Measurements from ENCODE around the gene GHR. TPM values are rescaled to one million over a fixed set of nuclear protein-coding genes. Genes with fewer than 3 reads are reported as not detected.
"Not testable (repeated sequence)": the region's sequence is repeated elsewhere in the genome, so short reads cannot be mapped to it uniquely, and the experiment has no call there.

Gene GHR
- total RNA-seq, 6 donors from 2014 or later: 3.0 to 7.4 (median 4.2) TPM

DNA sequence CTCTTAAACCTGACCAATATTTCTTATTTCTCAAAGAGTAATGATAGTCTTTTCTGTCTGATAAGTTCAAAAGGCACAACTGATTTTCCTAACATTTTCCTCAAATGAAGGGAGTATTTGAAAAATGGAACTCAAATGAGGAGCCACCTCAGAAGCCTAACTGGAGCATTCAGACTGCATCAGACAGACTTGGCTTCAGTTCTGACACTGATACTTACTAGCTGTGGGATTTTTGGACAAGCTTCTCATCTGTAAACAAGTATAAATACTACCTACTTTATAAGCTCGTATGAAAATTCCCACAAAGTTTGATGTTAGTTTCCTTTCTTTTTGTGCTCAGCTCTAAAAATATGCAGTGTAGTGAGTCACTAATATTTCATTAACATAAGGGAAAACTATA, 225.7 kb downstream of the GHR start:
- no peaks in the 10 kb centered on the region for H3K36me3 ChIP-seq
- no peak for DNase-seq
- WGBS, 2 donors: 37 to 43% methylated on average over 1 of the region's 1 CpG

GRCh38 chr5:42650084-42650483, 226.8 kb downstream of the GHR start:
- Histone ChIP-seq H3K36me3 (no peaks in the 10 kb centered on the region), H3K27me3 (no peaks in the 10 kb centered on the region), H3K27ac (no peak overlapping the region), H3K4me3 (no peak overlapping the region), H3K4me1 (peaks cover 0 to 8% (median 0%) of the 10 kb centered on the region in 4 donors), H3K9me3 (no peaks in the 10 kb centered on the region)
- 81 to 84% methylated on average over 3 of the region's 3 CpGs for WGBS, 2 donors
- DNase-seq: no peak
- TF ChIP-seq, protein P1, sequence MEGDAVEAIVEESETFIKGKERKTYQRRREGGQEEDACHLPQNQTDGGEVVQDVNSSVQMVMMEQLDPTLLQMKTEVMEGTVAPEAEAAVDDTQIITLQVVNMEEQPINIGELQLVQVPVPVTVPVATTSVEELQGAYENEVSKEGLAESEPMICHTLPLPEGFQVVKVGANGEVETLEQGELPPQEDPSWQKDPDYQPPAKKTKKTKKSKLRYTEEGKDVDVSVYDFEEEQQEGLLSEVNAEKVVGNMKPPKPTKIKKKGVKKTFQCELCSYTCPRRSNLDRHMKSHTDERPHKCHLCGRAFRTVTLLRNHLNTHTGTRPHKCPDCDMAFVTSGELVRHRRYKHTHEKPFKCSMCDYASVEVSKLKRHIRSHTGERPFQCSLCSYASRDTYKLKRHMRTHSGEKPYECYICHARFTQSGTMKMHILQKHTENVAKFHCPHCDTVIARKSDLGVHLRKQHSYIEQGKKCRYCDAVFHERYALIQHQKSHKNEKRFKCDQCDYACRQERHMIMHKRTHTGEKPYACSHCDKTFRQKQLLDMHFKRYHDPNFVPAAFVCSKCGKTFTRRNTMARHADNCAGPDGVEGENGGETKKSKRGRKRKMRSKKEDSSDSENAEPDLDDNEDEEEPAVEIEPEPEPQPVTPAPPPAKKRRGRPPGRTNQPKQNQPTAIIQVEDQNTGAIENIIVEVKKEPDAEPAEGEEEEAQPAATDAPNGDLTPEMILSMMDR (IDR thresholded peaks at IDR 0.05): no peak
- no peak for TF ChIP-seq POLR2AphosphoS5 (IDR thresholded peaks at IDR 0.05)
- TF ChIP-seq EP300 (IDR thresholded peaks at IDR 0.05): no peak
- no peak for TF ChIP-seq POLR2A (IDR thresholded peaks at IDR 0.05)
- no peak for ATAC-seq (ENCODE audit: low FRiP score in 2 of 2)

More for the DNA sequence above, 225.7 kb downstream of the GHR start:
- peaks cover 0 to 8% (median 0%) of the 10 kb centered on the region in 4 donors for H3K4me1 ChIP-seq
- H3K4me3 ChIP-seq: no peak overlapping the region
- TF ChIP-seq POLR2AphosphoS5 (IDR thresholded peaks at IDR 0.05): no peak
- no peak for TF ChIP-seq POLR2A (IDR thresholded peaks at IDR 0.05)
- no peak for TF ChIP-seq EP300 (IDR thresholded peaks at IDR 0.05)
- no peaks in the 10 kb centered on the region for H3K27me3 ChIP-seq
- H3K27ac ChIP-seq: no peak overlapping the region
- ATAC-seq (ENCODE audit: low FRiP score in 2 of 2): no peak
- no peaks in the 10 kb centered on the region for H3K9me3 ChIP-seq

- peaks cover 0 to 11% (median 8%) of the 10 kb centered on the region in 4 donors for H3K4me1 ChIP-seq
Observed at GRCh38 chr5:42653705-42654104, 230.5 kb downstream of the GHR start.

DNA sequence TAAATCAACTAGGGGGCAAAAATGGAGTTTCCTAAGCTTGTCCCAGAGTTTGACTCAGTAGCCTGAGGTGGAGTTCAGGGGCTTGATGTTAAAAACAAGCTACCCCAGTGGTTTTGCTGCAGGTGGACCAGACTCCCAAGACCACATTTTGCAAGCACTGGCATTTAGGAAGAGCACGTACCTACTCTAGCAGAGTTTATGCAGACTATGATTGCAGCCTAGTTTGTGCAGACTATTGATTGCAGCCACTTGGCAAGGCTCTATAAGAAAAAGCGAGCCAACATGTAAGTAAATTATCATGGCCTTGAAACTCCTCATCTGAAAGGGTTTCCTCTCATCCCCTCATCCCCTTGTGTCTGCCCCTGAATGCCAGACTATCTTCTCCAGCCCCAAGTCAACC, 231.4 kb downstream of the GHR start:
- H3K36me3 ChIP-seq: no peaks in the 10 kb centered on the region

More at GRCh38 chr5:42653705-42654104, 230.5 kb downstream of the GHR start:
- WGBS, 2 donors: 62 to 84% methylated on average over 2 of the region's 2 CpGs
- no peaks in the 10 kb centered on the region for H3K27me3 ChIP-seq
- no peak overlapping the region for H3K4me3 ChIP-seq
- no peak overlapping the region for H3K27ac ChIP-seq
- TF ChIP-seq POLR2AphosphoS5 (IDR thresholded peaks at IDR 0.05) (no peak), POLR2A (IDR thresholded peaks at IDR 0.05) (no peak)
- DNase-seq (no peak), ATAC-seq (ENCODE audit: low FRiP score in 2 of 2) (no peak)
- no peaks in the 10 kb centered on the region for H3K36me3 ChIP-seq
- H3K9me3 ChIP-seq: no peaks in the 10 kb centered on the region

GRCh38 chr5:42655982-42656650, 232.9 kb downstream of the GHR start:
- Histone ChIP-seq H3K4me1 (peaks cover 0 to 11% (median 5%) of the 10 kb centered on the region in 4 donors), H3K36me3 (no peaks in the 10 kb centered on the region), H3K27ac (no peak overlapping the region), H3K27me3 (no peaks in the 10 kb centered on the region), H3K4me3 (peak overlapping the region in 2 of 4 donors; percentile 14 to 17), H3K9me3 (no peaks in the 10 kb centered on the region)
- no peak for DNase-seq
- TF ChIP-seq POLR2A (IDR thresholded peaks at IDR 0.05) (no peak), POLR2AphosphoS5 (IDR thresholded peaks at IDR 0.05) (no peak)
- TF ChIP-seq, protein P1 (IDR thresholded peaks at IDR 0.05): no peak
- no peak for ATAC-seq (ENCODE audit: low FRiP score in 2 of 2)
- WGBS, 2 donors: 56 to 57% methylated on average over 3 of the region's 3 CpGs

More for the DNA sequence above, 231.4 kb downstream of the GHR start:
- H3K27ac ChIP-seq: no peak overlapping the region
- H3K4me3 ChIP-seq: no peak overlapping the region
- TF ChIP-seq POLR2A (IDR thresholded peaks at IDR 0.05): no peak
- no peak for TF ChIP-seq POLR2AphosphoS5 (IDR thresholded peaks at IDR 0.05)
- TF ChIP-seq EP300 (IDR thresholded peaks at IDR 0.05): no peak
- TF ChIP-seq, protein P1 (IDR thresholded peaks at IDR 0.05): no peak
- DNase-seq: no peak
- peaks cover 0 to 11% (median 5%) of the 10 kb centered on the region in 4 donors for H3K4me1 ChIP-seq
- H3K27me3 ChIP-seq: no peaks in the 10 kb centered on the region
- no peak for ATAC-seq (ENCODE audit: low FRiP score in 2 of 2)
- WGBS, 2 donors: 93 to 95% methylated on average over 2 of the region's 2 CpGs
- H3K9me3 ChIP-seq: no peaks in the 10 kb centered on the region

DNA sequence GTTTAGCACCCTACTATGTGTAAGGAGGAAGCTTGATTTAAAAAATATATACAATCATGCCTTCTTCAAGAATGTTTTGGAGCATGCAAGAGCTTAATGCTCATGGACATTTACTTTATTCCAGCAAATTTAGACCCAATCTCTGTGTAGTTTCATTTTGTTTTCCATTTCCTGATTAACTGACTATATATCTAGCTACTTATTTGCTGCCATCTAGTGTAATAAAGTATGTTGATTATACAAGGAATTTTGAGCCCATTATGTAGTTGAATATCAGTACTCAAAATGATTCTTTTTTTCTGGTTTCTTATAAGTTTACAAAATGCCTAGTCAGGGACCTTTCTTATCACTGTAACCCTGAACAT, 233.4 kb downstream of the GHR start:
- ATAC-seq (ENCODE audit: low FRiP score in 2 of 2) (peak in 1 of 2 donors; percentile 66), DNase-seq (no peak)
- Histone ChIP-seq H3K4me3 (peak overlapping the region in 2 of 4 donors; percentile 14 to 17), H3K36me3 (no peaks in the 10 kb centered on the region), H3K27me3 (no peaks in the 10 kb centered on the region), H3K9me3 (no peaks in the 10 kb centered on the region), H3K4me1 (peaks cover 0 to 11% (median 5%) of the 10 kb centered on the region in 4 donors), H3K27ac (no peak overlapping the region)
- TF ChIP-seq POLR2A (IDR thresholded peaks at IDR 0.05): no peak
- TF ChIP-seq, protein P1 (IDR thresholded peaks at IDR 0.05): no peak

DNA sequence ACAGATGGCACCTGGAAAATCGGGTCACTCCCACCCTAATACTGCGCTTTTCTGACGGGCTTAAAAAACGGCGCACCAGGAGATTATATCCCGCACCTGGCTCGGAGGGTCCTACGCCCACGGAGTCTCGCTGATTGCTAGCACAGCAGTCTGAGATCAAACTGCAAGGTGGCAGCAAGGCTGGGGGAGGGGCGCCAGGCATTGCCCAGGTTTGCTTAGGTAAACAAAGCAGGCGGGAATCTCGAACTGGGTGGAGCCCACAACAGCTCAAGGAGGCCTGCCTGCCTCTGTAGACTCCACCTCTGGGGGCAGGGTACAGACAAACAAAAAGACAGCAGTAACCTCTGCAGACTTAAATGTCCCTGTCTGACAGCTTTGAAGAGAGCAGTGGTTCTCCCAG, 236.6 kb downstream of the GHR start:
- 94% methylated on average over 11 of the region's 13 CpGs; no CpG with 5 or more reads in 1 of the 2 donors for WGBS, 2 donors
- not testable (repeated sequence) for H3K27ac ChIP-seq; DNase-seq; H3K9me3 ChIP-seq; H3K27me3 ChIP-seq; ATAC-seq (ENCODE audit: low FRiP score in 2 of 2); H3K4me3 ChIP-seq; H3K36me3 ChIP-seq
- peaks cover 0 to 11% (median 5%) of the 10 kb centered on the region in 4 donors for H3K4me1 ChIP-seq
